Activated CD4-positive, alpha-beta T cell treated with anti-CD3 and anti-CD28 coated beads, Interleukin-2, amount 10 ng/mL, durations not matched to agents 7 days and 5 days (primary cell): ENCODE data around the gene GAMT. TPM values are rescaled to one million over a fixed set of nuclear protein-coding genes. Genes with fewer than 3 reads are reported as not detected.
"Not testable (repeated sequence)": the region's sequence is repeated elsewhere in the genome, so short reads cannot be mapped to it uniquely, and the experiment has no call there.

Experiments
- CTCF ChIA-PET: fragments of 350-600 bp; sonication (Branson Sonifier 250); formaldehyde crosslinking; loops from one replicate; lab custom pipeline; 2021; ENCODE audit warnings: antibody characterized with exemption; lab: Charles Lee
- POLR2A ChIA-PET: fragments of 350-600 bp; sonication (Branson Sonifier 250); formaldehyde crosslinking; loops from one replicate; lab custom pipeline; 2021; ENCODE audit warnings: antibody characterized with exemption; lab: Charles Lee
- DNase-seq: peaks from one replicate; pipeline ENCODE4 v3.0.0-alpha.2; 2020
- H3K27ac Mint-ChIP-seq: one replicate; pipeline ENCODE4 v1.8.0; 2021; ENCODE audit warnings: mild to moderate bottlenecking, moderate library complexity, mixed read lengths
- H3K27me3 Mint-ChIP-seq: one replicate; pipeline ENCODE4 v1.8.0; 2021; ENCODE audit warnings: mixed read lengths
- H3K36me3 Mint-ChIP-seq: one replicate; pipeline ENCODE4 v1.8.0; 2021; ENCODE audit warnings: low read depth, mixed read lengths
- H3K4me1 Mint-ChIP-seq: one replicate; pipeline ENCODE4 v1.8.0; 2021; ENCODE audit warnings: mixed read lengths
- H3K4me3 Mint-ChIP-seq: one replicate; pipeline ENCODE4 v1.8.0; 2021; ENCODE audit warnings: mild to moderate bottlenecking, moderate library complexity, mixed read lengths
- H3K9me3 Mint-ChIP-seq: one replicate; pipeline ENCODE4 v1.8.0; 2021; ENCODE audit warnings: mixed read lengths
- total RNA-seq, 2 experiments: library from RNA; stranded (reverse); gene quantifications; one replicate each; pipeline ENCODE4 v1.2.3, GENCODE V29; 2021

Gene GAMT
- total RNA-seq, 2 experiments from 2014 or later, result 23.0 to 25.9 TPM

DNA sequence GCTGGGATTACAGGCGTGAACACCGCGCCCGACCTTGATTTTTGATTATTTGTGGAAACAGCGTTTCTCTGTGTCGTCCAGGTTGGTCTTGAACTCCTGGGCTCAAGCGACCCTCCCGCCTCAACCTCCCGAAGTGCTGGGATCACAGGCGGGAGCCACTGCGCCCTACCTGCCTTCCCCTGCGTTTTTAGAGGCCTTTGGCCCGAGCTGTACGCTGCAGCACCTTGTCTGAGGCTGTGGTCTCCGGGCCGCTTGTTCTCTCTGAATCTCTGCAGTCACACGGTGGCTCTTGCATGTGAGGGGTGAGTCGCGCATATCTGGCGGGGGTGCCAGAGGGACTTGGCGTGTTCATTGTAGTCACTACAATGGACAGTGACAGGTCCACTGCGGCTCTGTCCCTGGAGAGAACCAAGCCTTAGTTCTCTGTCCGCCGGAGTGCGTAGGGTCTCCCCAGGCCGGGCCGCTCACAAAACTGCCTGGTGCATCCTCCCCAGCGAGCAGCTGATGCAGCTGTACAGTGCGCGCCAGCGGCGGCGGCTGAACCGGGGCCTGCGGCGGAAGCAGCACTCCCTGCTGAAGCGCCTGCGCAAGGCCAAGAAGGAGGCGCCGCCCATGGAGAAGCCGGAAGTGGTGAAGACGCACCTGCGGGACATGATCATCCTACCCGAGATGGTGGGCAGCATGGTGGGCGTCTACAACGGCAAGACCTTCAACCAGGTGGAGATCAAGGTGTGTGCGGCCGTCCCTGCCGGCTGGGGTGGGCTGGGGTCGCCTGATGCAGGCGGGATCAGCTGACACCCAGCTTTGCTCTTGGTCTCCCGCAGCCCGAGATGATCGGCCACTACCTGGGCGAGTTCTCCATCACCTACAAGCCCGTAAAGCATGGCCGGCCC, 38.4 kb upstream of the GAMT start:
- CTCF ChIA-PET, result interaction anchor here (1.5 kb wide), 1 partner anchor 23 kb away, joined by 4 read pairs; no protein-coding TSS in a partner anchor
- POLR2A ChIA-PET, DNase-seq, H3K9me3 Mint-ChIP-seq, H3K27me3 Mint-ChIP-seq: not testable (repeated sequence)
- peak overlapping the region; percentile 97 for H3K4me3 Mint-ChIP-seq
- peaks cover 40% of the 10 kb centered on the region for H3K4me1 Mint-ChIP-seq
- H3K27ac Mint-ChIP-seq, result peak overlapping the region; percentile 100
- H3K36me3 Mint-ChIP-seq, result peaks cover 39% of the 10 kb centered on the region

DNA sequence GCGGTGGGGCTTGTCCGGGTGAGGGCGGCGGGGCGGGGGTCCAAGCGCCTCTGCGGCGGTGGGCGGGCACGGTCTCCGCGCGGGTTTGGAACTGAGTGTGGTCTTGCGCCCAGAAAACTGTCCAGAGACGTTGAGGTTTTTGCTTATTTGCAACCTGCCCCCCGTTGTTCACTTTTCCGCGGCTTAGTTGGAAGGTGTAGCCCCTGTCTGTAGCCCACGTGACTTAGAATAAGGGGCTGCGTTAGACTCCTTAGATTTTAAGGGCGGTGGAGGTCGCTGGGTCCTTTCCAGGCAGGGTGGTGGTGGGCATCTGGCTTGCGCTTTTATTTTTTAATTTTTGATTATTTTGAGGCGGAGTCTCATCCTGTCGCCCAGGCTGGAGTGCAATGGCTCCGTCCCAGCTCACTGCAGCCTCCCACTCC, 37.6 kb upstream of the GAMT start:
- Mint-ChIP-seq H3K4me3 (peak overlapping the region; percentile 97), H3K4me1 (peaks cover 34% of the 10 kb centered on the region), H3K9me3 (no peaks in the 10 kb centered on the region), H3K36me3 (peaks cover 39% of the 10 kb centered on the region), H3K27me3 (no peaks in the 10 kb centered on the region), H3K27ac (peak overlapping the region; percentile 100)
- no peak for DNase-seq
- ChIA-PET POLR2A (no interaction called here), CTCF (no interaction called here)

DNA sequence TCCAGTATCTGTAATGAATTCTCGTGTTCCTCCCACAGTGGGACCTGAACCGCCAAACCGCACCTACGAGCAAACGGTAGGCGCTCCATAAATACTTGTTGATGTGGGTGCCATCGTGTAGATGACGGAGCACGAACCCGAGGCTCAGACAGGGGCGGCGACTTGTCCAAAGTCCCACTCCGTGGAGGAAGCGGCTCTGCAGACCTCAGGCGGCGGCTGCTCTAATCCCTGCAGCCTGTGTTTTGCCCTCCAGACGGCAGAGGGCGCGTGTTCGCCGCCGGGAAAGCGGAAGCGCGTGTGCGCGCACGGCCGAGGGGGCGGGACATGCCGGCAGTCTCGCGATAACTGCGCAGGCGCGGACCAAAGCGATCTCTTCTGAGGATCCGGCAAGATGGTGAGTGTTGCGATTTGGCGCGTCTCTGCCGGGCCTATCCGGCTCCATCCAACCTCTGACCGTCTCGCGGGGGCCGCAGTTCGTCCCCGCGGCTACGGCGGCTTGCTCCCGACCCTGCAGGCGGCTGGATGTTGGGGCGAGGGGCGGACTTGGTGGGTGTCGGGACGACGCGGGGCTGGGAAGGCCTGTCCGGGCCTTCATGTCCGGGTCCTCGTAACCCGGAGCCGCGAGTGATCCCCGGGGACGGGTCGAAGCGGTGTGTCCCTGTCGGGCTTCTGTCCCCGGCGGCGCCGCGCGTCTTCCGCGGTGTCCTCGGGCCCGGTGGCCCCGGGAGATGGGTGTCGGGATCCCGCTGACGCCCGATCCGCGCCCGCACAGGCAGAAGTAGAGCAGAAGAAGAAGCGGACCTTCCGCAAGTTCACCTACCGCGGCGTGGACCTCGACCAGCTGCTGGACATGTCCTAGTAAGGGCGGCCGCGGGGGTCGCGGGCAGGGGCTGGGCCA, 36.9 kb upstream of the GAMT start, which contains the start of gene RPS15:
RPS15 (plus strand) TSS at position 362 of the 898 bp plus-strand sequence; CDS start at position 392, 30 bp downstream.
- POLR2A ChIA-PET, result interaction anchor here (0.7 kb wide), 1 partner anchor 30 kb away, joined by 3 read pairs; no protein-coding TSS in a partner anchor
- Mint-ChIP-seq H3K4me1 (peaks cover 34% of the 10 kb centered on the region), H3K27me3 (no peaks in the 10 kb centered on the region), H3K27ac (peak within 1 kb of the TSS; percentile 100), H3K36me3 (peaks cover 39% of the 10 kb centered on the region), H3K4me3 (peak within 1 kb of the TSS; percentile 97), H3K9me3 (no peaks in the 10 kb centered on the region)
- CTCF ChIA-PET, result interaction anchor here (0.8 to 0.9 kb wide), 4 partner anchors 11 to 154 kb away, joined by 3 to 4 read pairs (median 4); no protein-coding TSS in a partner anchor
- DNase-seq, result peak; percentile 94

DNA sequence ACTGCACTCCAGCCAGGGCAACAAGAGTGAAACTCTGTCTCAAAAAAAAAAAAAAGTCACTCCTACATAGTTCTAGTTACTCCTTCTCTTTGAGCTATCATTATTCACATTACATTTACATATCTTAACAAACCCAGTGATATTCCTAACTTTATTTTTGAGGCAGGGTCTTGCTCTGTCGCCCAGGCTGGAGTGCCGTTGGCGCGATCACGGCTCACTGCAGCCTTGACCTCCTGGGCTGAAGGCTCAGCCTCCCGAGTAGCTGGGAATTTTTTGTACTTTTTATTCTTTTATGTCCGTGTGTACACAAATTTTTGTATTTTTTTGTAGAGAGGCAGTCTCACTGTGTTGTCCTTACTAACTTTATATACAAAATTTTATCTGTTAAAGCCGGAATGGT, 36.3 kb upstream of the GAMT start:
- H3K36me3 Mint-ChIP-seq, result peaks cover 39% of the 10 kb centered on the region
- peak overlapping the region; percentile 36 for H3K27ac Mint-ChIP-seq
- H3K27me3 Mint-ChIP-seq, result no peaks in the 10 kb centered on the region
- peak overlapping the region; percentile 97 for H3K4me3 Mint-ChIP-seq
- POLR2A ChIA-PET, result interaction anchor here (0.7 kb wide), 1 partner anchor 29 kb away, joined by 3 read pairs; no protein-coding TSS in a partner anchor
- peaks cover 34% of the 10 kb centered on the region for H3K4me1 Mint-ChIP-seq
- DNase-seq, result no peak
- H3K9me3 Mint-ChIP-seq, result no peaks in the 10 kb centered on the region
- CTCF ChIA-PET, result interaction anchor here (0.6 to 0.9 kb wide), 5 partner anchors 10 to 884 kb away, joined by 3 to 4 read pairs (median 3); no protein-coding TSS in a partner anchor

DNA sequence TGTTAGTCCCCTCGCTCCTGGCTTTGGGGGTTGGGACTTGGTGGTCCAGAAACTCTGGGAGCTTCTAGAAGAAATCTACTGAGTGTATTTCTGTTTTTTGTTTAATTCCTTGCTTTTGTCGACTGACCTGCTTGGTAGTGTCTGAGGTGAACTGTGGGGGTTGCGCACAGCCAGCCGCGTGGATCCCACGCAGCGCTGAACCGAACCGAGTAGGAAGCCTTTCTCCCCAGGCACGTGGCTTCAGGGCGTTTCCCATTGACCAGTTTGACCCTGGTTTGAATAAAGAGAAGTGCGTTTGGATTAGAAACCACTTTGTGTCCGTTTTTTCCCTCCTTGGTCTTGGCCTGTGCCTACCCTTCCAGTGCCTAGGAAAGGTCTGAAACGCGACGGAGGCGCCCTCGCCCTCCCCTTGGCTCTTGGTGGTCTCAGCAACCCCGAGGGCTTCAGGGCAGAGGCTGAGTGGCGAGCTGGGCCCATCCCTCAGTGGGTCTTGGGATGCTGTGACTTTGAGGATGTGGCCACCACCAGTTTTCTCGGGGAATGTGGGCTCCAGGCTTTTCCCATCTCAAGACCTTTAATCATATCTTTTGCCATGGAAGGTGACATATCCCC, 34.1 kb upstream of the GAMT start:
- H3K27me3 Mint-ChIP-seq, result no peaks in the 10 kb centered on the region

DNA sequence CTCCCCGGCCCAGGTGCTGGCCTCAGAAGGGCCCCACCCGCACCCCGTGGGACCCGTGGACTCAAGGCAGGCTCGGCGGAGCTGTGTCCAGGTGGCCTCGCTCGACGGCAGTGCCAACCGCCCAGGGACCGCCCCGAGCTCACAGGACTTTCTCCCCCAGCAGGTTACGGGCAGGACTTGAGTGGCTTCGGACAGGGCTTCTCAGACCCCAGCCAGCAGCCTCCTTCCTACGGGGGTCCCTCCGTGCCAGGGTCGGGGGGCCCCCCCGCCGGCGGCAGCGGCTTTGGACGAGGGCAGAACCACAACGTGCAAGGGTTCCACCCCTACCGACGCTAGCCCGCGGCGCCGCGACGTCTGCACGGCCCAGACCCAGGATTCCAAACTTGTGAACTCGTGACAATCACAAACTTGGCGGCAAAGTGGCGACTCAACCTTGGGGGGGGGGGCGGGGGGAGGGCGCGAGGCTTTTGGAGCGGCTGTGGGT, 33.3 kb upstream of the GAMT start:
- Mint-ChIP-seq H3K4me3 (no peak overlapping the region), H3K4me1 (peaks cover 11% of the 10 kb centered on the region), H3K27ac (no peak overlapping the region), H3K27me3 (no peaks in the 10 kb centered on the region), H3K9me3 (no peaks in the 10 kb centered on the region), H3K36me3 (peaks cover 19% of the 10 kb centered on the region)
- no peak for DNase-seq
- ChIA-PET CTCF (interaction anchor here (1.3 kb wide), 1 partner anchor 10 kb away, joined by 3 read pairs; no protein-coding TSS in a partner anchor), POLR2A (no interaction called here)

More for the DNA sequence above, 34.1 kb upstream of the GAMT start:
- POLR2A ChIA-PET, result no interaction called here
- CTCF ChIA-PET, result interaction anchor here (1.5 kb wide), 1 partner anchor 63 kb away, joined by 4 read pairs; no protein-coding TSS in a partner anchor
- H3K4me1 Mint-ChIP-seq, result peaks cover 20% of the 10 kb centered on the region
- H3K4me3 Mint-ChIP-seq, result no peak overlapping the region
- DNase-seq, result no peak
- no peaks in the 10 kb centered on the region for H3K9me3 Mint-ChIP-seq
- H3K36me3 Mint-ChIP-seq, result peaks cover 23% of the 10 kb centered on the region
- no peak overlapping the region for H3K27ac Mint-ChIP-seq

DNA sequence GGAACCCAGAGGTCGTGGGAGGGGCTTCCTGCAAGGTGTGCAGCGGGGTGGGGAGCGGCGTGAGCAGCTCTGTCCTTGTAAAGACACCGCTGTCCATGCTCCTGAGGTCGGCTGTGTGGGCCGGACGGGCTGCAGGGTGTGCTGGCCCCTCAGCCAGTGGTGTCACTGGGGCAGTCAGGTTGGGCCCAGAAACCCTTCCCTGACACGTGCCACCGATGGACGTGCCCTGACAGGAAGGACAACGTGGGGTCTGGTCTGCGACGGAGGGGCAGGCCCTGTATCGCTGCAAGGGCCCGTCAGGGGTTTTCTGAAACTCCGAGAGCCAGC, 32.7 kb upstream of the GAMT start:
- CTCF ChIA-PET, result interaction anchor here (1.3 kb wide), 1 partner anchor 11 kb away, joined by 3 read pairs; no protein-coding TSS in a partner anchor

DNA sequence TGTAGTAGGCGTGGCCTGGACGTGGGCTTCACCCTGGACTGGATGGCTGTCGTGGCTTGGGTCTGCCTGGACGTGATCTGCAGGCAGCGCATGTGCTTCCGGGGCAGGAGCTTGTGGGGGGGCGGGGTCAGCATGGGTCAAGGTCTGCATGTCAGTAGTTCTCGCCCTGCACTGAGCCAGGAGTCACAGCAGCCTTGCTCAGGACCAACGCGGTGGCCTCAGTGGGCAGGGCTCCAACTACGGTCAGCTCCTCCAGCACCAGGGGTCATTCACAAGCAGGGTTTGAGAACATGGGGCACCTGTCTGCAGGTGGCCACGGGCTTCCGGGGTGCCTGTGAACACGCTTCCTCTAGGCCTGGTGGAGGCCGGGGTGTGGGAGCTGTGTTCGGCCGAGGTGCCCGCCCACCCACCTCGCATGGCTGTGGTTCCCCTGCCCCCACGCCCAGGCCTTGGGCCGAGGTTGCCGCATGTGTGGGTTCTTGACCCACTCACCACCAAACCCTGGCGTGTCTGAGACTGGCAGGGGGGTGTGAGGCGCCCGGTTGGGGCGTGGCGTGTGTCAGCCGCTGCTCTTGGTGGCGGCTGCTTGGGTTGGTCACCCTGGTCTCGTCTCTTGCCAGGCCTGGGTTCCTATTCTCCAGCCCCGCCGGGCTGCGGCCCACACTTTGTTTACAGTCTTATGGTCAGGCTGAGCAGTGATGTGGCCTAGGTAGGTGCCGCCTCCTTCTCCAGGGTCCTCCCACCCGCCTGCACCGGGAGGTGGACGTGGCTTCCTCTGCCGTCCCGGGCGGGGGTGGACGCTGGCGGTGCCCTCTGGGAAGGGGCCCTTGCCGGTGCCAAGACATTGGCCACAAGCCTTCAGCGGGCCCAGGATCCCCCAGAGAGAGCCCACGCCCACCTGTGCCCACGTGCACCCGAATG, 32.0 kb upstream of the GAMT start:
- no peaks in the 10 kb centered on the region for H3K27me3 Mint-ChIP-seq

More for the DNA sequence above, 32.7 kb upstream of the GAMT start:
- Mint-ChIP-seq H3K9me3 (no peaks in the 10 kb centered on the region), H3K27me3 (no peaks in the 10 kb centered on the region), H3K4me1 (peaks cover 8% of the 10 kb centered on the region), H3K4me3 (no peak overlapping the region), H3K36me3 (peaks cover 14% of the 10 kb centered on the region), H3K27ac (no peak overlapping the region)
- DNase-seq, result no peak
- POLR2A ChIA-PET, result no interaction called here

DNA sequence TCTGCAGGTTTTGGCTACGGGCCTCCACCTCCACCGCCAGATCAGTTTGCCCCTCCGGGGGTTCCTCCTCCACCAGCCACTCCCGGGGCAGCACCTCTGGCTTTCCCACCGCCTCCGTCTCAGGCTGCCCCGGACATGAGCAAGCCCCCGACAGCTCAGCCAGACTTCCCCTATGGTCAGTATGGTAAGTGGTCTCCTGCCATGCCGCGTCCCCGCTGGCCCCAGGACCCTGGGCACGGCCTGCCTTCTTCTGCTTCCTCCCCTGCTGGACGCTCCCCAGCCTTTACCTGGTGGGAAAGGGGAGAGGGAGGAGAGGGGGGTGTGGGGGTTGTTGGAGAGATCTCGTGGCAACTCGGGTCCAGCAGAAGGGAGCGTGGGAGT, 31.2 kb upstream of the GAMT start:
- DNase-seq, result no peak
- Mint-ChIP-seq H3K27me3 (no peaks in the 10 kb centered on the region), H3K27ac (no peak overlapping the region), H3K9me3 (no peaks in the 10 kb centered on the region), H3K4me1 (no peaks in the 10 kb centered on the region), H3K4me3 (no peak overlapping the region), H3K36me3 (peaks cover 14% of the 10 kb centered on the region)
- ChIA-PET CTCF (interaction anchor here (1.3 kb wide), 1 partner anchor 11 kb away, joined by 4 read pairs; no protein-coding TSS in a partner anchor), POLR2A (interaction anchor here (0.7 kb wide), 1 partner anchor 23 kb away, joined by 3 read pairs; no protein-coding TSS in a partner anchor)

More for the DNA sequence above, 32.0 kb upstream of the GAMT start:
- no peak for DNase-seq
- ChIA-PET POLR2A (interaction anchor here (0.7 kb wide), 1 partner anchor 24 kb away, joined by 3 read pairs; no protein-coding TSS in a partner anchor), CTCF (interaction anchor here (1.3 kb wide), 2 partner anchors 11 to 12 kb away, joined by 3 to 4 read pairs; no protein-coding TSS in a partner anchor)
- no peaks in the 10 kb centered on the region for H3K9me3 Mint-ChIP-seq
- H3K27ac Mint-ChIP-seq, result no peak overlapping the region
- peaks cover 14% of the 10 kb centered on the region for H3K36me3 Mint-ChIP-seq
- no peak overlapping the region for H3K4me3 Mint-ChIP-seq
- peaks cover 8% of the 10 kb centered on the region for H3K4me1 Mint-ChIP-seq

DNA sequence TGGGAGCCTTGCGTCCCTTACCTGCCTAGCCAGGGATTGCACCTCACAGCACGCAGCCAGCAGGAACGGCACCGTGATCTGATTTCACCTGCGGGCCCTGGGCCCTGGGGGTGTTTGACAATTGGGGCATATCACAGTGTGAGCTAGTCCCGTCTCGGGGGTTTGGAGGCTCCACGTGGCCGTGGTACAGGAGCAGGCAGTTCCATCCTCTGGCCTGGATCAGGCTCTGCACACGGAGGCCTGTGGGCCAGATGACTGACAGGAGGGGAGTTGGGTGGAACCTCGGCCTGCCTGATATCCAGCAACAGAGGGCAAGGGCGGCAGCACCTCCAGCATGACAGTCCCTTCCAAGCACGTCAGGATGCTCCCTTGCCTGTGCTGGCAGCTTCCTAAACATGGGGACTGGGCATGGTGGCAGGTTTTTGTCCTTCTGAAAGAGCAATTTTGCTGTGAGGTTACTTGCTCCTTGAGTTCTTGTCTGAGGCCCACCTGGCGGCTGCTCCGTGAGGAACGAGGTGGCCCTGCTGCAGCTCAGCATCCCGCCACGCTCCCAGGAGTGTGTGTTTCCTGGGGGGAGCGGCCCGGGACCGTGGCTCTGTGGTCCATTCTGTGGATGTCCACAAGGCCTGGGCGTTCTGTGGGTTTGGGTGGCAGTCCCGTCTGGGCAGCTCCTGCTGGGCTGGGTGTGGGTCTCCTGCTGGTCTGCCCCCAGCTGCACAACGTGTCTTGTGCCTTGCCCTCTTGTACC, 30.6 kb upstream of the GAMT start:
- DNase-seq, result no peak
- Mint-ChIP-seq H3K9me3 (no peaks in the 10 kb centered on the region), H3K27ac (no peak overlapping the region), H3K36me3 (peaks cover 14% of the 10 kb centered on the region), H3K4me1 (no peaks in the 10 kb centered on the region), H3K27me3 (no peaks in the 10 kb centered on the region), H3K4me3 (no peak overlapping the region)
- ChIA-PET POLR2A (interaction anchor here (0.7 kb wide), 1 partner anchor 22 kb away, joined by 3 read pairs; no protein-coding TSS in a partner anchor), CTCF (no interaction called here)
